Activated effector memory CD4-positive, alpha-beta T cell treated with Interleukin-2 at 50 U/mL for 16 hours (primary cell): ENCODE measurements around the gene SRGAP1.

Experiments used
- DNase-seq: peaks from one replicate; pipeline ENCODE4 v3.0.0-alpha.2; 2020

Gene SRGAP1

DNA sequence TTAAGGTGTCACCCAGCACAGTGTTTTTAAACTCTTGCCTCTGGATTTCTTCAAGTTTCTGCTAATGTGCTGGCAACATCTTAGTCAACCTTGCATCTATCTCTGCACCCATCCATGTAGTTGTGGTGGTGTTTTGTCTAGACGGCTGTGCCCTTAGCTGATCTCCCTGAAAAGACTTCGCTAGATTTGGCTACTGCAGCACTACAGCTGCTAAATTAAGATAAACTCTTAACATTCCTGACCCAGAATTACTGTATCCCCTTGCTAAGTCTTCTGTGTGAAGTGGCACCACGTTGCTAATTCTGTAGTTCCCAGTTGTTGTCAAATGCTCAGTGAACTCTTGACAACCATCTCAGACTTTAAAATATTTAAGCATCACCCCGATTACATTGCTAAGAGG, 66.8 kb downstream of the SRGAP1 start:
- no peak for DNase-seq

DNA sequence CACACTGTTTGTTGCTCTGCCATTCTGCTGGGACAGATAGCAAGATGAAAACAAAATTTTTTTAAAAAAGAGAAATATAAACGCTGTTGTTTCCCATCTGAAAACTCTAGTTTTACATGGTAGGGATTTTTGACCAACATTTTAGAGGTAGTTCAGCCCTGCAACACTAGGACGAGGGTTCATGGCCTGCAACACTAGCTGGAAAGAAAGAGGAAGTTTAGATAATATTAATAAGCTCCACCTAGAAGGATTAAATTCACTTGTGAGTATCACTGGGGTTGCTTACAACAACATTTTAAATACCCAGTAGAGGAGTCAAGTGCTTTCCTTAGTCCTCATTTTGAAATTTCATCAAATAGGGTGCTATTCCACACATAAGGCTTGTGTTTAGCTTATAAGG, 68.2 kb downstream of the SRGAP1 start:
- no peak for DNase-seq

- DNase-seq, result no peak
These were observed 69.4 kb downstream of the SRGAP1 start for GRCh38 chr12:63913929-63914328.

- no peak for DNase-seq
These were observed 70.8 kb downstream of the SRGAP1 start for GRCh38 chr12:63915105-63915800.

DNA sequence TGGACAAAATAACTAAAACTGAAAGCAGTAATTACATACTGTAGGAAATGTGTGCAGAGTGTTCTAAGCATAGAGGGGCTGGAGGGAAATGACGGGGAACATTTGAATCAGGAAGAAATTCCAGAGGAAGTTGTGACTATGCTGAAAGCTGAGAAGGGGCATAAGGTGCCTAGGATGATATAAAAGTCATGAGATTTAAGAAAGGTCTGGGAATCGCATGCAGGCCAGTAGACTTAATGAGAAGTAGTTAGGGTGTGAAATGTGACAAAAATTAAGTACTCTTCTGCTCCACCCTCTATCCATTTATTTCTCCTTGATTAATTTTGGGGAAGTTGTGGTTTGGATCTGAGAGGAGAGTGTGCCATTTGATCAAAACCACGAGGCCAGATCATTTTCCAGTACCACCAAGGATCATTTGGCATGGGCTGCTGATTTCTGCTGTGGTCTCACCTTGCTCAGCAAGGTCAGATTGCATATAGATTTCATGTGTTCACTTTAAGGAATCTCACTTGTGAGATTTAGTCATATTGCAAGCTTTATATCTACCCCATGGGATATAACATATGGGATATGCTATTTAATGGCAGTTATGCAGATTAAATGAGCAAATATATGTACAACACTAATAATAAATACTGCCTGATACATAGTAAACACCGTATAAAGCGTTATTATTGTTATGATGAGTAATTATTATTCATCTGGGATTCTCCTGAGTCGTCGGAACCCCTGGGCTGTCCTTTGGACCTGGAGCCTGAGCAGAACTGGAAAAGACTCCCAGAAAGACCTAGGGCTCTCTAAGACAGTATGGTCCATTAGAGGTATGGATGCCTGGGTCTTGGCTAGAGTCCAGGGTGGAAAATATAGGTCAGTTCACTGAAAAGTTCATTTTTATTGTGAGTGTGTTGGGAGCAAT, 72.3 kb downstream of the SRGAP1 start:
- no peak for DNase-seq

- no peak for DNase-seq
These were observed 73.0 kb downstream of the SRGAP1 start for GRCh38 chr12:63917477-63917862.

GRCh38 chr12:63917864-63918799, 73.6 kb downstream of the SRGAP1 start:
- no peak for DNase-seq

DNA sequence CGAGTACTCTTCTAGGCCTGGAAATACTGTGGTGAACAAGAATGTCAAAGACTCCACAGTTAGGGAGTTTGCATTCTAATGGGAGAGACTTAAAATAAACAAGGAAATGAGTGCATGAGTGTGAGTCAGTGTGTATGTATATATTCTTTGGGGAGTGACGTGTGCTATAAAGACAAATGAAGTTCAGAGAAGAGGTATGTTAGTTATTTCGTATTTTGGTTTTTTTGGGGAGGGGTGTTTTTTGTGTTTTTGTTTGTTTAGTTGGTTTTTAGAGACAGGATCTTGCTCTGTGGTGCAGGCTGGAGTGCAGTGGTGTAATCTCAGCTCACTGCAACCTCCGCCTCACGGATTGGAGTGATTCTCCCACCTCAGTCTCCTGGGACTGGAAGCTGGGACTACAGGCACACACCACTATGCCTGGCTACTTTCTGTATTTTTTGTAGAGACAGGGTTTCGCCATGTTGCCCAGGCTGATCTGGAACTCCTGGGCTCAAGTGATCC, 74.3 kb downstream of the SRGAP1 start:
- no peak for DNase-seq

DNA sequence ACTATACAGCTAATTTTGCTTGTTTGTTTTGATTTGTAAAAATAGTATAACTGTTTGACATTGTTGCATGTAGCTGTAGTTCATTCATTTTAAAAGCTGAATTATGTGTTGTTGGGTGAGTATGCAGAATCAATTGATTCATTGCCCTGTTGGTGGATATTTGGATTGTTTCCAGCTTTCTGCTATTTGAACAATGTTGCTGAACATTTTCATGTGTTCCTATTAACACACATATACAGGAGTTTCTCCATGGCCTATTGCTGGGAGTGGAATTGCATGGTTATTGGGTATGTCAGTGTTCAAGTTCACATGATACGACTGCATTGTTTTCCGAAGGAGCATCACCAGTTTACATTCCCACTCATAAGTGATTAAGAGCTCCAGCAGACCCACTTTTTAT, 75.3 kb downstream of the SRGAP1 start:
- no peak for DNase-seq

DNA sequence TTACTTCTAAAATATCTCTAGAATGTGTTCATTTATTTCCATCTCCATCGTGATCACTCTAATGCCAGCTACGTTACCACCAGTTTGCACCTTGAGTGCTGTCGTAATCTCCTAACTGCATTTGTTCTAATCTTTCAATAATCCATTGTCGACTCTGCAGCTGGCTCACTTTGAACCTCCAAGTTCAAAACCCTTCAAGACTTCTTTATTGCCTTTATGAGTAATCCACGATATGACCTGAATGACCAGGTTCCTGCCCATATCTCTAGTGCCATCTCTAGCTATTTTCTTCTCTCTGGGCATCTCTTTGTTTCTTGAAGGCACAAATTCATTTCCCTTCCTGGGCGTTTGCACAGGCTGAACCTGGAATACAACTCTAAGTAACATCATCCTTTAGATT, 76.7 kb downstream of the SRGAP1 start:
- DNase-seq, result no peak

GRCh38 chr12:63922474-63922873, 78.0 kb downstream of the SRGAP1 start:
- no peak for DNase-seq

DNA sequence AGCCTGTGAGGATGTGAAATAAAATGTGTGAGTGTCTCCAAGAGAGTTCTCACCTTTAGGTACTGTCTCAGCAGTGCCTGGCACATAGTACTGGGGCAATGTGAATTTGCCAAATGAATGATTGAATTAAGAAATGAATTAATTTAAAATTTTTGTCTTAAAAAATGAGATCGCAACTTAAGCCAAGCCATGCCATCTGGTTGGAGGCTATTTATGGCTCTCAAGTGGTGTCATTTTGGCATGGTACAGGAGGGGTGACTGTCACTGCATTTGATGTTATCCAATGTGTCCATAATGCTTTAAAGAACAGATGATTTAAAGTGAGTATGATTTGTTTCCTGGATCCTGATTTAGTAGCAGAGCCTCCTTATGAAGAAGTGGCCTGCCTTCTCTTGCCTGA, 80.3 kb downstream of the SRGAP1 start:
- DNase-seq, result no peak

- no peak for DNase-seq
These were observed 83.0 kb downstream of the SRGAP1 start for GRCh38 chr12:63927511-63927910.

- no peak for DNase-seq
These were observed 83.8 kb downstream of the SRGAP1 start for GRCh38 chr12:63928305-63928704.

DNA sequence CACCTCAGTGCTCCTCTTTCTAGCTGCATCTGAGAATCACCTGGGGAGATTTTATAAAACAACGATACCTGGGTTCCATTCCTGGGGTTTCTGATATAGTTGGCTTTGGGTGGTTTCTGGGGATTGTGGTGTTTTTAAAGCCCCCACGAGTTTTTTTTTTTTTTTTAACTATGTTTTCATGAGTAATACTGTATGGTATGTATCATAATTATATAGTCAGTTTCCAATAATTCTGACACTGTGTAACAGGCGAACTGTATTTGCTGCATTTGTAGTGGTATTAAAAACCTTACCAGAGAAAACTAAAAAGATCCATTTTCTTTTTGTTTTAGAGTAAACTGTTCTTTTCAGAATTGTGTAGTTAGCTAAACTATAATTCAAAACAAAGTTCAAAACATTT, 84.9 kb downstream of the SRGAP1 start:
- DNase-seq, result no peak

GRCh38 chr12:63930971-63931370, 86.5 kb downstream of the SRGAP1 start:
- no peak for DNase-seq

GRCh38 chr12:63931703-63932102, 87.2 kb downstream of the SRGAP1 start:
- no peak for DNase-seq

GRCh38 chr12:63934936-63935335, 90.4 kb downstream of the SRGAP1 start:
- DNase-seq, result no peak

DNA sequence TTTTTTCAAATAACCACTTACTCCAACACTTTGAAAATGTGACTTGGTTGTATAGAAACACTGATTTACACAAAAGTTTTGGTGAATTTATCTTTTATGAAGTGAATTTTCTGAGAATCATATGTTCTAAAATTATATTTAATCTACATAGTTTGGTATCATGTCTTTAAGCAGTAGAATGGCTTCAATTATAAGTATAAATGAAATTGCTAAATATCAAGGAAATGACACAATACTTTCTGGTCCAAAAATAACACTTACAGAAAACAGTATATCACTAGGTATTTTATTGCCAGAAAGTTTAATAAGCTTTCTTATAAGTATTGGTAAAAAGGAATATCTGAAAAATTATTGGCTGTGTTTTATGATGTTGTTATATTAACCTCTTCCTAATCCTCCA, 90.9 kb downstream of the SRGAP1 start:
- DNase-seq, result no peak

DNA sequence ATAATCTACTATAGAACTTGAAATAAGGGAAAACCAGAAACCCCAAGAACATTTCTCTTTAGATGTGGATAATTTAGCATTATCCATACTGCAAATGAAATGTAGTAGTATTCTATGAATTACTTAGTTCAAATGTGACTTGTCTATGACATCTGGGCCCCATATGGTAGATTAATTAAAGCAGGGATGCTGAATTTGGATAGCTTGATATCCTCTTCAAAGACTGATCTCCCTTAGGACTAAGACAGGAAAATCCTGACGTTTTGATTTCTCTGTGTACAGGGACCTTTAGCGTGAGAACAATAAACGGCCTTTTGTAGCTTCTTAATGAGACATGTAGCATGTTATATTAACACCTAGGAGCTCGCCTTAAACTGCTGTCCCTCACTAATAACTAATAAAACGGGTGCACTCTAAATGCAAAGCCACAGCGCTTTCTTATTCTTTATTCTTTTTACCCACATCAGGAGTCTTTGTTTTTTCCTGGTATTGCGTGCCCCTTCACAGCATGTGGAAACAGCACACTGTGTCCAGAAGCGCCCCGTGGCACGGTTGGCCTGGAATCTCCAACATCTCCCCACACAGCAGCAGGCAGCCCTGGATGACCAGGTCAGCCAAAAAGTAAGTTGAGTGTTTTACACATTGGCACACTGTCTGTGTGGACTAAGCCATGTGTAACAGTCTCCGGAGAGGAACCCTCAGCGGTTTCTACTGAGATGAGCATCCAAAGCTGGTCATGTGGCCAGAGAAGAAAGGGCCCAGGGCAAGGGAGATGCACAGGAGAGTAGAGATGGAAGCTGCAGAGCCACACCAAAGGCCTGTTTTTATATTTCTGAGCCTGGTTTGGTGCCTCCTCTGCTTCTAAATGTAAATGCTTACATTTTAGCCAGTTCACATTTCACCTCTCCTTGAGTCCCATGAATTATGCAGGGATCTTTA, 93.1 kb downstream of the SRGAP1 start:
- no peak for DNase-seq

DNA sequence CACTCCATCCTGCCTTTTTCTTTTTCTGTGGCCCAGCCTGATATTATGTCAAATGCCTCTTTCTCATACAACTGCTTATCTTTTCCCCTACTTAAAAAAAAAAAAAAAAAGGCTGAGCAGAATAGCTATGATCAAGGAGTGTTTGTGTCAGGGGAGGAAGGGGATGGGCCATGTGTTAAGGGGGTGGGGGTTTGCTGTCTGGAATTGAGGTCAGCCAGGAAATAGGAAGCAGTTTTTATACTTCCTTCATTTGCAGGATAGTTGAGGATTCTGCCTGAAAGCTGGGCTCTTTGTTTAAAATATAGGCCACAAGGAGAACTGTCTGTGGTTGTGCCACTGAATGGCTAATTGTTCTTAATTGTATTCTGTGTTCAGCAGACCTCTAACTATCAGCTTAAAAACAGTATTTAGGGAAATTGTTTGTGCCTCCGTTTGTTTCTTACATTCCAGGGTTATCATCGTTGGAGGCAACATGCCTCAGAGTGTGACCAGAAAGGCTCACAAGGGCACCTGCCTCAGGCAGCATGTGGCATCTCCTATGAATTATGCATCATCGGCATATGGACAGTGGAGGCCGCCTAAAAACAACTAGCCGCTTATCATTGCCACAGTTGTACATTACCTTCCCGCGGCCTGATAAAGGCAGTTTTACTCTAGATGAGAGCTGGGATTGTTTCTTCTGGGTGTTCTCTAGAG, 96.0 kb downstream of the SRGAP1 start:
- DNase-seq, result no peak
